HepG2 (cell line): ENCODE data around the gene QRICH2. TPM values are rescaled to one million over a fixed set of nuclear protein-coding genes. Genes with fewer than 3 reads are reported as not detected.
A peak's percentile ranks its signal among the peaks of the same experiment; 100 is the strongest.

Experiments used
- ASH2L ChIP-seq: fragments of 300-600, 200-600 bp; sonication (generic); IDR thresholded peaks from 2 replicates; pipeline ENCODE4 v1.7.0; 2017; ENCODE audit warnings: low read depth, mild to moderate bottlenecking, moderate library complexity, mixed read lengths, low read length; ENCODE audit not compliant: insufficient read length
- DNMT3B ChIP-seq: conservative IDR thresholded peaks from 2 replicates; pipeline ENCODE4 v1.6.1; 2016; ENCODE audit warnings: missing biosample characterization, control low read depth
- FOXK2 ChIP-seq: fragments of 450-650 bp; IDR thresholded peaks from 2 replicates; pipeline ENCODE4 v1.6.1; 2016
- HNF4A ChIP-seq: sonication (generic); formaldehyde crosslinking; IDR thresholded peaks from 2 replicates; pipeline ENCODE4 v1.4.0; 2020; ENCODE audit warnings: missing genetic modification reagents
- HOXD1 ChIP-seq: sonication (generic); formaldehyde crosslinking; IDR thresholded peaks from 2 replicates; pipeline ENCODE4 v1.5.0; 2020; ENCODE audit warnings: missing genetic modification reagents
- SMC3 ChIP-seq: IDR thresholded peaks from 2 replicates; pipeline ENCODE4 v1.6.1; 2011; ENCODE audit warnings: low read length, improper control_type of control experiment
- SYNCRIP ChIP-seq: fragments of 200-400 bp; formaldehyde crosslinking; IDR thresholded peaks from 2 replicates; pipeline ENCODE4 v1.6.1; 2018; ENCODE audit warnings: mild to moderate bottlenecking, low read depth, low read length; ENCODE audit not compliant: insufficient read depth
- TCF7L2 ChIP-seq: IDR thresholded peaks from 2 replicates; pipeline ENCODE4 v1.6.1; 2011; ENCODE audit warnings: mild to moderate bottlenecking, low read depth, low read length, moderate library complexity
- YEATS2 ChIP-seq: sonication (generic); formaldehyde crosslinking; IDR thresholded peaks from 2 replicates; pipeline ENCODE4 v1.4.0; 2020; ENCODE audit warnings: missing genetic modification reagents, borderline replicate concordance
- ZFX ChIP-seq: sonication (generic); formaldehyde crosslinking; IDR thresholded peaks from 2 replicates; pipeline ENCODE4 v1.4.0; 2020; ENCODE audit warnings: mild to moderate bottlenecking, low read depth, missing genetic modification reagents, moderate library complexity
- ZMAT3 ChIP-seq: sonication (generic); formaldehyde crosslinking; conservative IDR thresholded peaks from 2 replicates; pipeline ENCODE4 v1.7.0; 2021; ENCODE audit warnings: missing genetic modification reagents
- ZNF160 ChIP-seq: sonication (generic); formaldehyde crosslinking; IDR thresholded peaks from 2 replicates; pipeline ENCODE4 v1.8.0; 2022; ENCODE audit warnings: mild to moderate bottlenecking, inconsistent platforms, missing genetic modification reagents
- ZNF75D ChIP-seq: sonication (generic); formaldehyde crosslinking; IDR thresholded peaks from 2 replicates; pipeline ENCODE4 v1.8.1; 2023; ENCODE audit warnings: missing genetic modification reagents, mild to moderate bottlenecking, borderline replicate concordance
- ZNF768 ChIP-seq: sonication (generic); formaldehyde crosslinking; IDR thresholded peaks from 2 replicates; pipeline ENCODE4 v1.4.0; 2020; ENCODE audit warnings: missing genetic modification reagents
- ZNF816 ChIP-seq: sonication (generic); formaldehyde crosslinking; IDR thresholded peaks from 2 replicates; pipeline ENCODE4 v1.8.0; 2022; ENCODE audit warnings: missing genetic modification reagents, mild to moderate bottlenecking, borderline replicate concordance
- ZNF839 ChIP-seq: sonication (generic); formaldehyde crosslinking; IDR thresholded peaks from 2 replicates; pipeline ENCODE4 v1.4.0; 2020; ENCODE audit warnings: missing genetic modification reagents, mild to moderate bottlenecking, borderline replicate concordance
- ZNF891 ChIP-seq: sonication (generic); formaldehyde crosslinking; IDR thresholded peaks from 2 replicates; pipeline ENCODE4 v1.5.0; 2020; ENCODE audit warnings: mild to moderate bottlenecking, missing genetic modification reagents
- ZSCAN30 ChIP-seq: sonication (generic); formaldehyde crosslinking; IDR thresholded peaks from 2 replicates; pipeline ENCODE4 v1.5.0; 2020; ENCODE audit warnings: mild to moderate bottlenecking, missing genetic modification reagents
- polyA plus RNA-seq, 8 experiments: library from polyadenylated mRNA; depleted of rRNA in 3 of 8; stranded (reverse) in 7 of 8; unstranded in 1 of 8; fragments of >200 nt; fragmentation: Illumina TruSeq in 4 of 8; extraction: Trizol in 4 of 8; gene quantifications; 2 replicates each; pipeline versions ENCODE4 v1.2.1 to v1.2.3, GENCODE V29; 2011 to 2016; ENCODE audit warnings: low read depth in 4 of 8, missing spikeins in 1 of 8, mixed read lengths in 1 of 8; ENCODE audit not compliant: insufficient read depth in 1 of 8
- total RNA-seq, 5 experiments: library from RNA; depleted of rRNA; stranded (reverse); fragments of >200 nt; fragmentation: Illumina TruSeq; extraction: Trizol; gene quantifications; 2 replicates each; pipeline ENCODE4 v1.2.3, GENCODE V29; 2016; ENCODE audit warnings: low read depth in 1 of 5
- TF ChIP-seq, protein P1 (sequence below): sonication (generic); formaldehyde crosslinking; conservative IDR thresholded peaks from 2 replicates; pipeline ENCODE4 v1.4.0; 2020; ENCODE audit warnings: missing genetic modification reagents
- TF ChIP-seq, protein P2 (sequence below): sonication (generic); formaldehyde crosslinking; IDR thresholded peaks from 2 replicates; pipeline ENCODE4 v1.8.0; 2022; ENCODE audit warnings: mild to moderate bottlenecking, missing genetic modification reagents, borderline replicate concordance
- TF ChIP-seq, protein P3 (sequence below): sonication (generic); formaldehyde crosslinking; IDR thresholded peaks from 2 replicates; pipeline ENCODE4 v1.5.0; 2020; ENCODE audit warnings: mild to moderate bottlenecking, low read depth, missing genetic modification reagents, borderline replicate concordance

The QRICH2 gene
- total and polyA plus RNA-seq, 2 of the 13 experiments (the other 11 are each of a cell fraction or from before 2014, with no cell fraction given): 3.7 to 5.7 TPM

DNA sequence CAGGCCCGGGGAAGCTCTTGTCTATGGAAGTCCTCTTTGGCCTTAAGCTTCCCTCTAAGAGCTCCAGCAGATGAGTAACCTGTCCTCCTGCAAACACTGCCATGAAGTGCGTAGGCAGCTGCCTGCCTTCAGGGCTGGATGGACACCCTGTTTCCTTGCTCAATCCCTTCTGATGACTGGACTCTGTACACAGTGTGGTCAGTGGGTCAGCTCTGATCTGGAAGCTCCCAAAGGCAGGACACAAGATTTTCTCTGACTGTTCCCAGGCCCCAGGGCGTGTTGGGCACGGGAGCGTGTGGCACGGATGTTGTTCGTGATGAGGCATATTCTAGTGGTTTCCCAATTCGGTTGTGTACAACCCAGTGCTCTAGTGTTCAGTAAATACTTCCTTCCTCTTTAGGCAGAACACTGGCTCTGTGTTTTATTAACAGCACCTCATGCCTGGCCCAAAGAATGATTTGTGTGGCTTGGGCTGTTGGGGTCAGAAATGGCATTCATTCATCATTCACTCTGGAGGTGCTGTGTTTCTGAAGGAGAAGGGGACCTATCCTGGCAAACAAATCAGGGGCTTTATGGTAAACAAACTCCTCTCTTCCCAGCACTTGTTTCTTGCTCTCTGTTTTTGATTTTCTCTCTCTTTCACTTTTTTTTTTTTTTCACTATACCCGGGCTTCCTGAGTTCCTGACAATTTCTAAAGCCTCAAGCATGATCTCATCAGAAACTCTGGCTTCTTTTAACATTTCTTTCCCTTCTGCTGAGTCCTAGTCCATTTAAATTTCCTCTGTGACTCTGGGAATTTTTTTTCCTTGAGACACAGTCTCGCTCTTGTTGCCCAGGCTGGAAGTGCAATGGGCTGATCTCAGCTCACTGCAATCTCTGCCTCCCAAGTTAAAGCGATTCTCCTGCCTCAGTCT lies 55.8 kb downstream of the QRICH2 start (continued):
- TF ChIP-seq TCF7L2 (no peak), ZNF768 (CRISPR knock-in tag) (no peak), FOXK2 (peak; percentile 69), HNF4A (CRISPR knock-in tag) (peak; percentile 88), ZNF160 (CRISPR knock-in tag) (0 out of 2 replicates have a peak, but pooled peaks have one; percentile 35), ZNF891 (no peak), YEATS2 (CRISPR knock-in tag) (peak; percentile 85; the same call in 1 of the 2 replicates), SYNCRIP (no peak), DNMT3B (CRISPR knock-in tag) (no peak; the same call in 1 of the 2 replicates), HOXD1 (CRISPR knock-in tag) (no peak), ZFX (CRISPR knock-in tag) (peak; percentile 75), ASH2L (peak; percentile 25), ZMAT3 (CRISPR knock-in tag) (peak; percentile 73; the same call in 1 of the 2 replicates), ZNF816 (CRISPR knock-in tag) (no peak), ZNF75D (no peak), SMC3 (peak; percentile 31; the same call in 1 of the 2 replicates), ZSCAN30 (no peak), ZNF839 (CRISPR knock-in tag) (0 out of 2 replicates have a peak, but pooled peaks have one; percentile 51)
- TF ChIP-seq, protein P1, sequence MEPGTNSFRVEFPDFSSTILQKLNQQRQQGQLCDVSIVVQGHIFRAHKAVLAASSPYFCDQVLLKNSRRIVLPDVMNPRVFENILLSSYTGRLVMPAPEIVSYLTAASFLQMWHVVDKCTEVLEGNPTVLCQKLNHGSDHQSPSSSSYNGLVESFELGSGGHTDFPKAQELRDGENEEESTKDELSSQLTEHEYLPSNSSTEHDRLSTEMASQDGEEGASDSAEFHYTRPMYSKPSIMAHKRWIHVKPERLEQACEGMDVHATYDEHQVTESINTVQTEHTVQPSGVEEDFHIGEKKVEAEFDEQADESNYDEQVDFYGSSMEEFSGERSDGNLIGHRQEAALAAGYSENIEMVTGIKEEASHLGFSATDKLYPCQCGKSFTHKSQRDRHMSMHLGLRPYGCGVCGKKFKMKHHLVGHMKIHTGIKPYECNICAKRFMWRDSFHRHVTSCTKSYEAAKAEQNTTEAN: peak; percentile 99
- TF ChIP-seq, protein P2, sequence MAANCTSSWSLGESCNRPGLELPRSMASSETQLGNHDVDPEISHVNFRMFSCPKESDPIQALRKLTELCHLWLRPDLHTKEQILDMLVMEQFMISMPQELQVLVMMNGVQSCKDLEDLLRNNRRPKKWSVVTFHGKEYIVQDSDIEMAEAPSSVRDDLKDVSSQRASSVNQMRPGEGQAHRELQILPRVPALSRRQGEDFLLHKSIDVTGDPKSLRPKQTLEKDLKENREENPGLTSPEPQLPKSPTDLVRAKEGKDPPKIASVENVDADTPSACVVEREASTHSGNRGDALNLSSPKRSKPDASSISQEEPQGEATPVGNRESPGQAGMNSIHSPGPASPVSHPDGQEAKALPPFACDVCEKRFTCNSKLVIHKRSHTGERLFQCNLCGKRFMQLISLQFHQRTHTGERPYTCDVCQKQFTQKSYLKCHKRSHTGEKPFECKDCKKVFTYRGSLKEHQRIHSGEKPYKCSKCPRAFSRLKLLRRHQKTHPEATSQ (CRISPR knock-in tag): no peak
- TF ChIP-seq, protein P3, sequence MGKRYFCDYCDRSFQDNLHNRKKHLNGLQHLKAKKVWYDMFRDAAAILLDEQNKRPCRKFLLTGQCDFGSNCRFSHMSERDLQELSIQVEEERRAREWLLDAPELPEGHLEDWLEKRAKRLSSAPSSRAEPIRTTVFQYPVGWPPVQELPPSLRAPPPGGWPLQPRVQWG (CRISPR knock-in tag): no peak
